GM12878 (cell line): ENCODE results near the gene ART1. TPM values are rescaled to one million over a fixed set of nuclear protein-coding genes. Genes with fewer than 3 reads are reported as not detected.

ENCODE experiments used
- ATAC-seq: fragments of 200-7000 bp; cut with Tn5 transposase; 3 replicates; pipeline ENCODE4 v1.9.1; 2020; ENCODE audit warnings: mild to moderate bottlenecking, moderate library complexity
- BruUV-seq: library from RNA; stranded (reverse); fragments of 400-500 nt; replicated peaks from 2 replicates; lab custom pipeline; 2021; lab: Mats Ljungman, UMichigan
- CTCF ChIA-PET: fragments of 300-600 bp; sonication (Branson Sonifier 250); formaldehyde crosslinking; extraction: SDS; loops from one replicate; lab custom pipeline; 2021; ENCODE audit warnings: inconsistent platforms; lab: Yijun Ruan, JAX
- POLR2A ChIA-PET: fragments of 350-600 bp; formaldehyde crosslinking; extraction: SDS; loops from one replicate; lab custom pipeline; 2021; ENCODE audit warnings: inconsistent platforms; lab: Charles Lee
- RAD21 ChIA-PET: fragments of 300-600 bp; sonication (Branson Sonifier 250); formaldehyde crosslinking; loops from one replicate; lab custom pipeline; 2023; ENCODE audit warnings: antibody characterized with exemption; ENCODE audit not compliant: unreplicated experiment; lab: Charles Lee
- SMC1A ChIA-PET: fragments of 300-600 bp; sonication (Branson Sonifier 250); formaldehyde crosslinking; loops from one replicate; lab custom pipeline; 2023; ENCODE audit not compliant: unreplicated experiment, uncharacterized antibody; lab: Charles Lee
- DNase-seq: peaks from one replicate; pipeline ENCODE4 v3.0.0-alpha.2; 2011; ENCODE audit warnings: low read depth, low spot score
- FAIRE-seq: peaks from 3 replicates; lab custom pipeline; 2011; peaks lifted over from hg19 to GRCh38; lab: Jason Lieb, UNC
- H2AFZ ChIP-seq: 2 replicates; pipeline ENCODE4 v1.6.0; 2011; ENCODE audit warnings: low read depth, low read length, control low read depth; ENCODE audit not compliant: control insufficient read depth
- H3K27ac ChIP-seq: 2 replicates; pipeline ENCODE4 v1.5.1; 2011; ENCODE audit warnings: control low read depth; ENCODE audit not compliant: control insufficient read depth, insufficient read depth
- H3K27me3 ChIP-seq, 2 experiments: replicated peaks in 1 of 2; 2 replicates each; pipeline versions ENCODE4 v1.6.0 to v1.6.1; 2011; ENCODE audit warnings: low read length in 1 of 2; ENCODE audit not compliant: control insufficient read depth in 2 of 2, insufficient read depth in 2 of 2
- H3K36me3 ChIP-seq, 2 experiments: 2 replicates each; pipeline ENCODE4 v1.5.1; 2011; ENCODE audit warnings: low read length in 1 of 2; ENCODE audit not compliant: control insufficient read depth in 2 of 2, insufficient read depth in 2 of 2
- H3K4me1 ChIP-seq: 2 replicates; pipeline ENCODE4 v1.6.1; 2011; ENCODE audit warnings: mild to moderate bottlenecking, low read length, moderate library complexity, mixed read lengths; ENCODE audit not compliant: control insufficient read depth, insufficient read depth
- H3K4me2 ChIP-seq: 2 replicates; pipeline ENCODE4 v1.6.0; 2011; ENCODE audit warnings: control low read depth; ENCODE audit not compliant: control insufficient read depth, insufficient read depth
- H3K4me3 ChIP-seq: fragments of 200-600 bp; sonication (generic); 2 replicates; pipeline ENCODE4 v1.5.1; 2016
- H3K79me2 ChIP-seq: 2 replicates; pipeline ENCODE4 v1.6.0; 2011; ENCODE audit warnings: low read length; ENCODE audit not compliant: control insufficient read depth, insufficient read depth
- H3K9ac ChIP-seq: 2 replicates; pipeline ENCODE4 v1.8.0; 2011; ENCODE audit warnings: low read length, control low read depth, mixed read lengths; ENCODE audit not compliant: control insufficient read depth, insufficient read depth
- H3K9me3 ChIP-seq: replicated peaks from 3 replicates; pipeline ENCODE4 v1.5.1; 2011; ENCODE audit warnings: mild to moderate bottlenecking, low read length; ENCODE audit not compliant: control insufficient read depth, insufficient read depth
- H4K20me1 ChIP-seq: 2 replicates; pipeline ENCODE4 v1.6.0; 2011; ENCODE audit not compliant: control insufficient read depth, insufficient read depth
- ATF7 ChIP-seq: fragments of 450-650 bp; IDR thresholded peaks from 2 replicates; pipeline ENCODE4 v1.6.1; 2016; ENCODE audit warnings: low read depth, mild to moderate bottlenecking
- BRCA1 ChIP-seq: IDR thresholded peaks from 2 replicates; pipeline ENCODE4 v1.6.1; 2011; ENCODE audit warnings: low read depth, low read length, improper control_type of control experiment
- CBFB ChIP-seq: IDR thresholded peaks from 2 replicates; pipeline ENCODE4 v1.6.1; 2016; ENCODE audit warnings: antibody characterized with exemption, low read depth
- CHD1 ChIP-seq: IDR thresholded peaks from 2 replicates; pipeline ENCODE4 v1.6.1; 2012; ENCODE audit warnings: low read depth, low read length, improper control_type of control experiment
- CHD2 ChIP-seq: IDR thresholded peaks from 2 replicates; pipeline ENCODE4 v1.6.1; 2011; ENCODE audit warnings: low read depth, low read length, improper control_type of control experiment, borderline replicate concordance
- FOS ChIP-seq: IDR thresholded peaks from 3 replicates; pipeline ENCODE4 v1.6.1; 2011; ENCODE audit warnings: borderline replicate concordance; ENCODE audit not compliant: insufficient read length; ENCODE audit errors: extremely low read depth
- HDAC2 ChIP-seq: fragments of 200-600 bp; sonication (generic); IDR thresholded peaks from 2 replicates; pipeline ENCODE4 v1.6.1; 2017
- MTA2 ChIP-seq: fragments of 450-650 bp; IDR thresholded peaks from 2 replicates; pipeline ENCODE4 v1.6.1; 2016; ENCODE audit warnings: low read depth, mild to moderate bottlenecking, moderate library complexity
- MYC ChIP-seq: IDR thresholded peaks from 2 replicates; pipeline ENCODE4 v1.6.1; 2011; ENCODE audit warnings: mild to moderate bottlenecking, low read length, moderate library complexity, inconsistent platforms; ENCODE audit not compliant: insufficient read depth, insufficient replicate concordance, insufficient read length, severe bottlenecking
- RAD21 ChIP-seq: IDR thresholded peaks from 2 replicates; pipeline ENCODE4 v1.6.1; 2011; ENCODE audit warnings: mild to moderate bottlenecking, low read depth, low read length, moderate library complexity; ENCODE audit not compliant: insufficient read depth
- SRF ChIP-seq, 2 experiments: IDR thresholded peaks; 2 replicates each; pipeline ENCODE4 v1.6.1; 2011; ENCODE audit warnings: low read depth in 2 of 2, low read length in 2 of 2, mild to moderate bottlenecking in 1 of 2, moderate library complexity in 1 of 2
- SUZ12 ChIP-seq: fragments of 200-600 bp; sonication (generic); IDR thresholded peaks from one replicate; pipeline ENCODE4 v1.6.1; 2018; ENCODE audit warnings: antibody characterized with exemption, mild to moderate bottlenecking; ENCODE audit not compliant: unreplicated experiment
- WRNIP1 ChIP-seq: IDR thresholded peaks from 2 replicates; pipeline ENCODE4 v1.6.1; 2011; ENCODE audit warnings: low read depth, low read length, improper control_type of control experiment, borderline replicate concordance
- ZNF24 ChIP-seq: fragments of 450-650 bp; IDR thresholded peaks from 2 replicates; pipeline ENCODE4 v1.6.1; 2017; ENCODE audit warnings: antibody characterized with exemption, mild to moderate bottlenecking
- WGBS: methylation state at CpG from one replicate; pipeline ENCODE4 v1.1.6; 2016; ENCODE audit warnings: low lambda C conversion rate; ENCODE audit not compliant: insufficient replicate concordance, insufficient coverage; ENCODE audit errors: missing lambda C conversion rate; 5-methylcytosine and 5-hydroxymethylcytosine counted together
- in situ Hi-C: fragments of 300-500 bp; cut with MboI; formaldehyde crosslinking; loops from 9 replicates; pipeline ENCODE4 v1.14.3; 2018; ENCODE audit warnings: mixed read lengths
- intact Hi-C: fragments of 100-400 bp; cut with micrococcal nuclease; formaldehyde crosslinking; loops from one replicate; pipeline ENCODE4 v1.14.2; 2022; ENCODE audit not compliant: unreplicated experiment
- polyA plus RNA-seq, 11 experiments: library from polyadenylated mRNA; depleted of rRNA in 4 of 11; unstranded in 6 of 11; stranded (reverse) in 5 of 11; fragments of >200 nt; fragmentation: Nextera tagmentation in 4 of 11; fragmentation: Illumina TruSeq in 1 of 11; extraction: Ambion mirVana in 4 of 11; extraction: Trizol in 1 of 11; gene quantifications; 1 replicate in 1 of 11; 2 replicates in 10 of 11; pipeline versions ENCODE4 v1.2.1 to v1.2.3, GENCODE V29; 2011 to 2016; ENCODE audit warnings: inconsistent platforms in 2 of 11, missing spikeins in 2 of 11, low read depth in 1 of 11
- total RNA-seq, 4 experiments: library from RNA; depleted of rRNA in 3 of 4; stranded (reverse); fragments of >200 nt in 3 of 4; fragmentation: Illumina TruSeq in 1 of 4; extraction: Trizol in 1 of 4; gene quantifications; 2 replicates each; pipeline versions ENCODE4 v1.2.1 to v1.2.3, GENCODE V29; 2013 to 2021
- TF ChIP-seq, protein P1 (sequence below): fragments of 450-650 bp; formaldehyde crosslinking; IDR thresholded peaks from 2 replicates; pipeline ENCODE4 v1.4.0; 2020; ENCODE audit warnings: mild to moderate bottlenecking, moderate library complexity
- TF ChIP-seq, protein P2 (sequence below): IDR thresholded peaks from 2 replicates; pipeline ENCODE4 v1.6.1; 2012; ENCODE audit warnings: low read depth, low read length, improper control_type of control experiment
- TF ChIP-seq, protein P3 (sequence below): fragments of 450-650 bp; IDR thresholded peaks from 2 replicates; pipeline ENCODE4 v1.6.1; 2017; ENCODE audit warnings: low read depth, mild to moderate bottlenecking, moderate library complexity
- TF ChIP-seq, protein P4 (sequence below): fragments of 150-350 bp; IDR thresholded peaks from 2 replicates; pipeline ENCODE4 v1.6.1; 2014; ENCODE audit warnings: mild to moderate bottlenecking, low read depth, low read length

ART1 gene
- total and polyA plus RNA-seq, 10 of the 15 experiments (the other 5 are each of a cell fraction or from before 2014, with no cell fraction given): not detected

DNA sequence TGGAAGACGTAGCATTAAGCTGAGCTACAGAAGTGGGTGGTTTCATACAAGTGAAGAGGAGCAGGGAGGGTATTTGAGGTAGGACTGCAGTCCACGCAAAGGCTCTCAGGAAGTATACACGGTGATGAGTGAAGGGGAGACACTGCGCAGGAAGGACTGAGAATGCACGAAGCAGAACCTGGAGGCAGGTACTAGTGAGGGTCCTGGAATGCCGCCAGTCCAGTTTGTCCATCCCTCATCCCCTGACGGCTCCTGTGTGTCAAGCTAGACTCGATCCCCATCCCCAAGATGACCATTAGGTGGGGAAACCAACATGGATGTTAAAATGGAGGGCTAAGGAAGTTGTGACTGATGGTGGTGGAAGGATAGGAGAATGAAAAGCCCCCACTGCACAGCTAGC, 26.9 kb upstream of the ART1 start:
- no peak overlapping the region for H3K4me3 ChIP-seq
- H4K20me1 ChIP-seq: no peaks in the 10 kb centered on the region
- ChIA-PET RAD21 (interaction anchor here (0.9 kb wide), 1 partner anchor 190 kb away, joined by 3 read pairs; the partner anchor contains the start of gene PGAP2), CTCF (interaction anchor here (0.6 to 0.9 kb wide), 2 partner anchors 8 to 190 kb away, joined by 3 read pairs; no protein-coding TSS in a partner anchor), POLR2A (no interaction called here), SMC1A (no interaction called here)
- FAIRE-seq (no peak), DNase-seq (no peak), ATAC-seq (no peak)
- H3K36me3 ChIP-seq: no peaks in the 10 kb centered on the region
- WGBS: 52% methylated on average over 8 of the region's 8 CpGs
- no peak overlapping the region for H3K4me2 ChIP-seq
- H3K79me2 ChIP-seq: no peaks in the 10 kb centered on the region
- H3K9me3 ChIP-seq: no peaks in the 10 kb centered on the region
- no peak overlapping the region for H2AFZ ChIP-seq
- H3K9ac ChIP-seq: no peak overlapping the region
- no TSS peak for BruUV-seq
- H3K27me3 ChIP-seq: no peaks in the 10 kb centered on the region
- intact Hi-C loops (no loop called here), in situ Hi-C loops (no loop called here)
- peaks cover 10% of the 10 kb centered on the region for H3K4me1 ChIP-seq
- H3K27ac ChIP-seq: no peak overlapping the region
- TF ChIP-seq WRNIP1: no peak
- TF ChIP-seq, protein P1, sequence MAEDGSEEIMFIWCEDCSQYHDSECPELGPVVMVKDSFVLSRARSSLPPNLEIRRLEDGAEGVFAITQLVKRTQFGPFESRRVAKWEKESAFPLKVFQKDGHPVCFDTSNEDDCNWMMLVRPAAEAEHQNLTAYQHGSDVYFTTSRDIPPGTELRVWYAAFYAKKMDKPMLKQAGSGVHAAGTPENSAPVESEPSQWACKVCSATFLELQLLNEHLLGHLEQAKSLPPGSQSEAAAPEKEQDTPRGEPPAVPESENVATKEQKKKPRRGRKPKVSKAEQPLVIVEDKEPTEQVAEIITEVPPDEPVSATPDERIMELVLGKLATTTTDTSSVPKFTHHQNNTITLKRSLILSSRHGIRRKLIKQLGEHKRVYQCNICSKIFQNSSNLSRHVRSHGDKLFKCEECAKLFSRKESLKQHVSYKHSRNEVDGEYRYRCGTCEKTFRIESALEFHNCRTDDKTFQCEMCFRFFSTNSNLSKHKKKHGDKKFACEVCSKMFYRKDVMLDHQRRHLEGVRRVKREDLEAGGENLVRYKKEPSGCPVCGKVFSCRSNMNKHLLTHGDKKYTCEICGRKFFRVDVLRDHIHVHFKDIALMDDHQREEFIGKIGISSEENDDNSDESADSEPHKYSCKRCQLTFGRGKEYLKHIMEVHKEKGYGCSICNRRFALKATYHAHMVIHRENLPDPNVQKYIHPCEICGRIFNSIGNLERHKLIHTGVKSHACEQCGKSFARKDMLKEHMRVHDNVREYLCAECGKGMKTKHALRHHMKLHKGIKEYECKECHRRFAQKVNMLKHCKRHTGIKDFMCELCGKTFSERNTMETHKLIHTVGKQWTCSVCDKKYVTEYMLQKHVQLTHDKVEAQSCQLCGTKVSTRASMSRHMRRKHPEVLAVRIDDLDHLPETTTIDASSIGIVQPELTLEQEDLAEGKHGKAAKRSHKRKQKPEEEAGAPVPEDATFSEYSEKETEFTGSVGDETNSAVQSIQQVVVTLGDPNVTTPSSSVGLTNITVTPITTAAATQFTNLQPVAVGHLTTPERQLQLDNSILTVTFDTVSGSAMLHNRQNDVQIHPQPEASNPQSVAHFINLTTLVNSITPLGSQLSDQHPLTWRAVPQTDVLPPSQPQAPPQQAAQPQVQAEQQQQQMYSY: no peak
- no peak for TF ChIP-seq MTA2
- no peak for TF ChIP-seq FOS
- TF ChIP-seq ATF7: no peak
- TF ChIP-seq CBFB: no peak
- no peak for TF ChIP-seq RAD21
- no peak for TF ChIP-seq SUZ12
- TF ChIP-seq HDAC2: no peak
- no peak for TF ChIP-seq SRF (IDR thresholded peaks at IDR 0.05; ENCODE audit: low read depth in 2 of 2, low read length in 2 of 2)
- no peak for TF ChIP-seq CHD1
- TF ChIP-seq, protein P2, sequence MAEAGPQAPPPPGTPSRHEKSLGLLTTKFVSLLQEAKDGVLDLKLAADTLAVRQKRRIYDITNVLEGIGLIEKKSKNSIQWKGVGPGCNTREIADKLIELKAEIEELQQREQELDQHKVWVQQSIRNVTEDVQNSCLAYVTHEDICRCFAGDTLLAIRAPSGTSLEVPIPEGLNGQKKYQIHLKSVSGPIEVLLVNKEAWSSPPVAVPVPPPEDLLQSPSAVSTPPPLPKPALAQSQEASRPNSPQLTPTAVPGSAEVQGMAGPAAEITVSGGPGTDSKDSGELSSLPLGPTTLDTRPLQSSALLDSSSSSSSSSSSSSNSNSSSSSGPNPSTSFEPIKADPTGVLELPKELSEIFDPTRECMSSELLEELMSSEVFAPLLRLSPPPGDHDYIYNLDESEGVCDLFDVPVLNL: no peak
- TF ChIP-seq, protein P3, sequence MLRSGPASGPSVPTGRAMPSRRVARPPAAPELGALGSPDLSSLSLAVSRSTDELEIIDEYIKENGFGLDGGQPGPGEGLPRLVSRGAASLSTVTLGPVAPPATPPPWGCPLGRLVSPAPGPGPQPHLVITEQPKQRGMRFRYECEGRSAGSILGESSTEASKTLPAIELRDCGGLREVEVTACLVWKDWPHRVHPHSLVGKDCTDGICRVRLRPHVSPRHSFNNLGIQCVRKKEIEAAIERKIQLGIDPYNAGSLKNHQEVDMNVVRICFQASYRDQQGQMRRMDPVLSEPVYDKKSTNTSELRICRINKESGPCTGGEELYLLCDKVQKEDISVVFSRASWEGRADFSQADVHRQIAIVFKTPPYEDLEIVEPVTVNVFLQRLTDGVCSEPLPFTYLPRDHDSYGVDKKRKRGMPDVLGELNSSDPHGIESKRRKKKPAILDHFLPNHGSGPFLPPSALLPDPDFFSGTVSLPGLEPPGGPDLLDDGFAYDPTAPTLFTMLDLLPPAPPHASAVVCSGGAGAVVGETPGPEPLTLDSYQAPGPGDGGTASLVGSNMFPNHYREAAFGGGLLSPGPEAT: no peak
- TF ChIP-seq BRCA1: no peak
- TF ChIP-seq, protein P4, sequence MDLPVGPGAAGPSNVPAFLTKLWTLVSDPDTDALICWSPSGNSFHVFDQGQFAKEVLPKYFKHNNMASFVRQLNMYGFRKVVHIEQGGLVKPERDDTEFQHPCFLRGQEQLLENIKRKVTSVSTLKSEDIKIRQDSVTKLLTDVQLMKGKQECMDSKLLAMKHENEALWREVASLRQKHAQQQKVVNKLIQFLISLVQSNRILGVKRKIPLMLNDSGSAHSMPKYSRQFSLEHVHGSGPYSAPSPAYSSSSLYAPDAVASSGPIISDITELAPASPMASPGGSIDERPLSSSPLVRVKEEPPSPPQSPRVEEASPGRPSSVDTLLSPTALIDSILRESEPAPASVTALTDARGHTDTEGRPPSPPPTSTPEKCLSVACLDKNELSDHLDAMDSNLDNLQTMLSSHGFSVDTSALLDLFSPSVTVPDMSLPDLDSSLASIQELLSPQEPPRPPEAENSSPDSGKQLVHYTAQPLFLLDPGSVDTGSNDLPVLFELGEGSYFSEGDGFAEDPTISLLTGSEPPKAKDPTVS: no peak
- no peak for TF ChIP-seq MYC
- no peak for TF ChIP-seq CHD2
- no peak for TF ChIP-seq ZNF24
